Stimulated activated effector memory CD8-positive, alpha-beta T cell treated with anti-CD3 and anti-CD28 coated beads, Interleukin-12 subunit alpha, Interleukin-12 subunit beta, amount 100 ng/mL, for 72 hours (primary cell): ENCODE measurements around the gene TRIM75.
A peak's percentile ranks its signal among the peaks of the same experiment; 100 is the strongest.

Source experiments
- ATAC-seq: fragments of 150-1000 bp; cut with Tn5 transposase; 2 replicates; pipeline ENCODE4 v1.10.0; 2021
- DNase-seq, 2 donors: peaks; one replicate each; pipeline ENCODE4 v3.0.0; 2021 to 2022; ENCODE audit warnings: low spot score in 2 of 2
- H3K27ac Mint-ChIP-seq: one replicate; pipeline ENCODE4 v1.8.0; 2022; ENCODE audit warnings: mild to moderate bottlenecking, mixed read lengths
- H3K36me3 Mint-ChIP-seq: one replicate; pipeline ENCODE4 v1.8.0; 2022; ENCODE audit warnings: mild to moderate bottlenecking, mixed read lengths
- H3K4me1 Mint-ChIP-seq: one replicate; pipeline ENCODE4 v1.8.0; 2022; ENCODE audit warnings: mixed read lengths
- H3K4me3 Mint-ChIP-seq: one replicate; pipeline ENCODE4 v1.8.0; 2022; ENCODE audit warnings: mild to moderate bottlenecking, mixed read lengths
- H3K9me3 Mint-ChIP-seq: one replicate; pipeline ENCODE4 v1.8.0; 2022; ENCODE audit warnings: mixed read lengths

The TRIM75 gene

DNA sequence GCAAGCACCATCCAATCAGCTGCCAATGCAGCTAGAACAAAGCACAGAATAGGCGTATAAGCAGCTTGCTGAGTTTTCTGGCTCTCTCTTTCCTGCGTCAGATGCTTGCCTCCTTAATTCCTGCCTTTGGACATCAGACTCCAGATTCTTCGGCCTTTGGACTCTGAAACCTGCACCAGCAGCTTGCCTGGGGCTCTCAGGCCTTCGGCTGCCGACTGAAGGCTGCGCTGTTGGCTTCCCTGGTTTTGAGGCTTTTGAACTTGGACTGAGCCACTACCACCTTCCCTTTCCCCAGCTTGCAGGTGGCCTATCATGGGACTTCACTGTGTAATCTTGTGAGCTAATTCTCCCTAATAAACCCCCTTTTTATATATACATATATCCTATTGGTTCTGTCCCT is 52.9 kb downstream of the TRIM75 start:
- Mint-ChIP-seq H3K4me1 (peaks cover 6% of the 10 kb centered on the region), H3K4me3 (no peak overlapping the region), H3K27ac (peak overlapping the region; percentile 41), H3K36me3 (peaks cover 20% of the 10 kb centered on the region), H3K9me3 (no peaks in the 10 kb centered on the region)
- ATAC-seq = no peak
- DNase-seq = no peak
